ENCODE data around the gene NAA11. TPM values are rescaled to one million over a fixed set of nuclear protein-coding genes. Genes with fewer than 3 reads are reported as not detected.

Gene NAA11
- total and polyA plus RNA-seq, 8 donors = not detected

DNA sequence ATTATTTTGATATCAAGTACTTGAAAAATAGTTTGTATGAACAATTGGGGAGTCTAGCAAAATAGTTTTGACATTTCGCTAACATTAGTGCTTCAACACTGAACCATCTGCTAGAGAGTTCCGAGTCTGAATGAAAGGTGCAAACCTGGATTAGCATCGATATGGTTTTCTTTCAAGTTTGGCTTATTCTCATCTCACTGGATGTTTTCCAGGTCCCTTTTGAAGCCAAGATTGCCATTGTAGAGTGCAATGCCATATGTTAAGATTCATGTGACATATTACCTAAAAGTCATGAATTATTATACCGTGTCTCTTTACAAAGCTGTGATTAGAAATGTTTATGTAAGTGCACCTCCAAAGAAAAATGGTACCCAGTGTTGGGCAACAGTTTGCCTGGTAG, 36.8 kb upstream of the NAA11 start:
- TF ChIP-seq, protein P1, sequence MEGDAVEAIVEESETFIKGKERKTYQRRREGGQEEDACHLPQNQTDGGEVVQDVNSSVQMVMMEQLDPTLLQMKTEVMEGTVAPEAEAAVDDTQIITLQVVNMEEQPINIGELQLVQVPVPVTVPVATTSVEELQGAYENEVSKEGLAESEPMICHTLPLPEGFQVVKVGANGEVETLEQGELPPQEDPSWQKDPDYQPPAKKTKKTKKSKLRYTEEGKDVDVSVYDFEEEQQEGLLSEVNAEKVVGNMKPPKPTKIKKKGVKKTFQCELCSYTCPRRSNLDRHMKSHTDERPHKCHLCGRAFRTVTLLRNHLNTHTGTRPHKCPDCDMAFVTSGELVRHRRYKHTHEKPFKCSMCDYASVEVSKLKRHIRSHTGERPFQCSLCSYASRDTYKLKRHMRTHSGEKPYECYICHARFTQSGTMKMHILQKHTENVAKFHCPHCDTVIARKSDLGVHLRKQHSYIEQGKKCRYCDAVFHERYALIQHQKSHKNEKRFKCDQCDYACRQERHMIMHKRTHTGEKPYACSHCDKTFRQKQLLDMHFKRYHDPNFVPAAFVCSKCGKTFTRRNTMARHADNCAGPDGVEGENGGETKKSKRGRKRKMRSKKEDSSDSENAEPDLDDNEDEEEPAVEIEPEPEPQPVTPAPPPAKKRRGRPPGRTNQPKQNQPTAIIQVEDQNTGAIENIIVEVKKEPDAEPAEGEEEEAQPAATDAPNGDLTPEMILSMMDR (IDR thresholded peaks at IDR 0.05) = no peak
- DNase-seq (no peak), ATAC-seq (no peak)
- H3K4me3 ChIP-seq = no peak overlapping the region
- intact Hi-C loops (cut with DNase I) = no loop called here
- H3K36me3 ChIP-seq = no peaks in the 10 kb centered on the region
- H3K4me1 ChIP-seq = no peaks in the 10 kb centered on the region
- no peaks in the 10 kb centered on the region for H3K27me3 ChIP-seq
- H3K27ac ChIP-seq = no peak overlapping the region
- no peaks in the 10 kb centered on the region for H3K9me3 ChIP-seq

DNA sequence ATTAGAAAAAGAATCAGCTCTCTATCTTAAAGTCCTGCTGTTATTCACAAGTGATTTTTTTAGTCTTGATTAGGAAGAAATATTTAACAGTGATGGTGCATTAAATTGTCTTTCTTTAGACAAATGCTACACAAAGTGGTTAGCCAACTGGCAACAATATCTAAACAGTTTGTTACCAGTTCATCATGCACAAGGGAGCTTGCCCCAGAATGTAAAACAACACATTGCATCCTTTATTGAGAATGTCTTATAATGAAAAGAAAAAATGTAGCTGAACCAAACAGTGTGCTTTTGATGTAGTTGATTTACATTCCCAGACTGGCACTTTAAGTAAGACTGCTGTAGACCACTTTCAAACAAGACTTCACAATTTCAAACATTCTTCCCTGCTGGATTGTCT, 34.1 kb upstream of the NAA11 start:
- H3K9me3 ChIP-seq = no peaks in the 10 kb centered on the region
- ATAC-seq = no peak
- no peaks in the 10 kb centered on the region for H3K27me3 ChIP-seq
- peak in 2 of 4 donors; percentile 8 to 10 for DNase-seq
- intact Hi-C loops (cut with DNase I) = no loop called here
- H3K27ac ChIP-seq = no peak overlapping the region
- H3K36me3 ChIP-seq = no peaks in the 10 kb centered on the region
- TF ChIP-seq, protein P1 (IDR thresholded peaks at IDR 0.05) = no peak
- no peak overlapping the region for H3K4me3 ChIP-seq
- H3K4me1 ChIP-seq = no peaks in the 10 kb centered on the region

DNA sequence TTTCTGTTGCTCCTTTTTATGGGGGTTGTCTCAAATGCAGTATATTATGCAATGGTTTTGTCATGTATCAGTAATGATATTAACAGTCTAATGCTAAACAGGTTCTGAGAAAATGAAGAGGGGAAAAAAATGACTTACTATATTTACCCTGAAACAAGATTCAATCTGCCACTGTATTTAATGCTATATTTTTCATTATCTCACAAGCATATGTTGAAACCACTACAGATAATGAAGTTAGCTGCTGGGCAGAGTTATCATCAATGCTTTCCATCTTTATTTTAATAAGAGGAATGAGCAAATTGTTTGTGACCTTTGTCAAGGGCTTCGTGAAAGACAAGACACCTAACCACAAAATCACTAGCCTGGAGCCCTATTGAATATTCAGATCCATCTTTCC, 32.6 kb upstream of the NAA11 start:
- Histone ChIP-seq H3K9me3 (no peaks in the 10 kb centered on the region), H3K36me3 (no peaks in the 10 kb centered on the region), H3K27me3 (no peaks in the 10 kb centered on the region), H3K4me3 (no peak overlapping the region), H3K27ac (no peak overlapping the region), H3K4me1 (no peaks in the 10 kb centered on the region)
- DNase-seq = no peak
- intact Hi-C loops (cut with DNase I) = no loop called here
- no peak for ATAC-seq
- TF ChIP-seq, protein P1 (IDR thresholded peaks at IDR 0.05) = no peak

DNA sequence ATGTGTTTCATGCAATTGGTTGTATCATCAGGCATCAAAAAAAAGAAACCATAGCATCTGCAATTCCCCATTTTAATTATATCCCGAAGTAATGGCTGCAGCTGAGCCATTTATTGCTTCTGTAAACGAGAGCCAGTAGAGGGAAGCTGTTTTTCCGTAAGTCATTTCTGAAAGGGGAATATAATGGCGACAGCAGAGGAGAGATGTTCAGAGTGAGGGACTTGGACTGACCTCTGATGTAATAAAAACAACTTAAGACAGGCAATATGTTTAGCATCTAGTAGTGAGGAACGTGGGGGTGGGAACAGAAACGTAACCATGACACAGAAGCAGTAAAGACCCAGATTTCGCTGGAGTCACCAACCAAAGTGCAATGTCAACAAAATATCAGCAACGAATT, 31.5 kb upstream of the NAA11 start:
- no peaks in the 10 kb centered on the region for H3K9me3 ChIP-seq
- ATAC-seq = no peak
- no peak overlapping the region for H3K27ac ChIP-seq
- H3K4me3 ChIP-seq = no peak overlapping the region
- H3K36me3 ChIP-seq = no peaks in the 10 kb centered on the region
- intact Hi-C loops (cut with DNase I) = no loop called here
- H3K27me3 ChIP-seq = no peaks in the 10 kb centered on the region
- TF ChIP-seq, protein P1 (IDR thresholded peaks at IDR 0.05) = no peak
- H3K4me1 ChIP-seq = no peaks in the 10 kb centered on the region
- DNase-seq = peak in 1 of 4 donors; percentile 2

DNA sequence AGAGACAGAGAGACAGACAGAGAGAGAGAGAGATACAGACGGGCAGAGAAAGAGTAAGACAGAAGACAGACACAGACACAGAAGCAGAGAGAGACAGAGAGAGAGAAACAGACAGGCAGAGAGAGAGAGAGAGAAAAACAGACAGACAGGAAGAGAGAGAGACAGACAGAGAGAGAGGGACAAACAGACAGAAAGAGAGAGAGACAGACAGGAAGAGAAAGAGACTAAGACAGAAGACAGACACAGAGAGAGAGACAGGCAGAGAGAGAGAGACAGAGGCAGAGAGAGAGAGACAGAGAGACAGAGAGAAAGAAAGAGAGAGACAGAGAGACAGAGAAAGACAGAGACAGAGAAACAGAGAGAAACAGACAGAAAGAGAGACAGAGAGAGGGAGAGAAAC, 27.2 kb upstream of the NAA11 start:
- ATAC-seq = no peak
- Histone ChIP-seq H3K4me1 (no peaks in the 10 kb centered on the region), H3K4me3 (no peak overlapping the region), H3K27me3 (no peaks in the 10 kb centered on the region), H3K27ac (no peak overlapping the region), H3K9me3 (peaks cover 0 to 3% of the 10 kb centered on the region in 2 donors), H3K36me3 (no peaks in the 10 kb centered on the region)
- intact Hi-C loops (cut with DNase I) = no loop called here
- TF ChIP-seq, protein P1 (IDR thresholded peaks at IDR 0.05) = no peak
- DNase-seq = no peak
